ENCODE measurements around the gene CLECL1. TPM values are rescaled to one million over a fixed set of nuclear protein-coding genes. Genes with fewer than 3 reads are reported as not detected.

CLECL1 gene
- total and polyA plus RNA-seq, 2 of the 8 experiments (the other 6 are each of a cell fraction or from before 2014, with no cell fraction given), result not detected

GRCh38 chr12:9729082-9729481, 3.8 kb downstream of the CLECL1 start:
- FAIRE-seq (no peak), DNase-seq (ENCODE audit: low read depth in 1 of 2, low spot score in 2 of 2) (no peak)
- Histone ChIP-seq H2BK120ac (replicated peaks; ENCODE audit: low read depth, low read length) (no peak overlapping the region), H2AK5ac (ENCODE audit: low read depth, low read length) (no peak overlapping the region), H4K20me1 (replicated peaks in 1 of 2; ENCODE audit: control insufficient read depth in 1 of 2, insufficient read depth in 2 of 2, low read length in 2 of 2) (no peaks in the 10 kb centered on the region), H3K18ac (ENCODE audit: extremely low read depth, low read length) (no peak overlapping the region), H3K79me2 (ENCODE audit: control insufficient read depth in 1 of 2, insufficient read depth in 2 of 2, low read length in 2 of 2) (no peaks in the 10 kb centered on the region), H3K4ac (replicated peaks; ENCODE audit: insufficient read length, low read depth, low read length) (no peak overlapping the region), H3K27me3 (replicated peaks in 1 of 4; ENCODE audit: control insufficient read depth in 3 of 4, extremely low read depth in 1 of 4, insufficient read depth in 3 of 4, low read length in 3 of 4) (no peaks in the 10 kb centered on the region), H3K14ac (ENCODE audit: insufficient read length) (no peak overlapping the region), H3K56ac (replicated peaks; ENCODE audit: insufficient read length, low read depth, low read length) (no peak overlapping the region), H2BK20ac (ENCODE audit: low read length) (no peak overlapping the region), H2AFZ (ENCODE audit: low read length) (no peak overlapping the region), H4K91ac (replicated peaks; ENCODE audit: insufficient read length, low read length) (no peak overlapping the region), H3K9me3 (ENCODE audit: insufficient read depth in 2 of 2, low read depth in 1 of 2, low read length in 1 of 2) (no peaks in the 10 kb centered on the region), H2BK5ac (ENCODE audit: low read depth, low read length) (no peak overlapping the region), H4K5ac (ENCODE audit: insufficient read length, low read depth, low read length) (no peak overlapping the region), H3K4me3 (ENCODE audit: extremely low read depth in 1 of 4, insufficient read depth in 2 of 4, low read depth in 3 of 4, low read length in 4 of 4) (no peak overlapping the region), H2BK12ac (ENCODE audit: low read depth, low read length) (no peak overlapping the region), H3K23ac (ENCODE audit: insufficient read length) (no peak overlapping the region), H3K27ac (ENCODE audit: low read depth, low read length) (no peak overlapping the region), H3K4me1 (replicated peaks in 1 of 4; ENCODE audit: control insufficient read depth in 3 of 4, insufficient read depth in 4 of 4, low read length in 3 of 4) (no peaks in the 10 kb centered on the region), H3K36me3 (ENCODE audit: control insufficient read depth in 2 of 4, insufficient read depth in 4 of 4, low read length in 3 of 4) (no peaks in the 10 kb centered on the region), H2BK15ac (ENCODE audit: low read length) (no peak overlapping the region), H3K23me2 (ENCODE audit: low read depth, low read length) (no peaks in the 10 kb centered on the region), H4K8ac (ENCODE audit: extremely low read depth, insufficient read depth, low read length) (no peak overlapping the region), H3K4me2 (ENCODE audit: insufficient read depth in 1 of 2, low read depth in 2 of 2, low read length in 2 of 2) (no peak overlapping the region), H3K9ac (replicated peaks in 1 of 4; ENCODE audit: extremely low read depth in 1 of 4, low read depth in 3 of 4, low read length in 3 of 4) (no peak overlapping the region), H3K79me1 (ENCODE audit: low read depth, low read length) (no peaks in the 10 kb centered on the region)
- no peak for TF ChIP-seq SIN3A (conservative IDR thresholded peaks at IDR 0.05 in 1 of 2, IDR thresholded peaks at IDR 0.05 in 1 of 2; ENCODE audit: low read depth in 1 of 2, low read length in 2 of 2)
- TF ChIP-seq KDM1A (IDR thresholded peaks at IDR 0.05; ENCODE audit: borderline replicate concordance, low read length), result no peak
- TF ChIP-seq CTCF (IDR thresholded peaks at IDR 0.05; ENCODE audit: control extremely low read depth in 1 of 3, insufficient read depth in 1 of 3, low read depth in 1 of 3, low read length in 3 of 3), result no peak
- ChIA-PET CTCF (ENCODE audit: partially characterized antibody) (interaction anchor here (1.7 kb wide), 1 partner anchor 20 kb away, joined by 14 read pairs; no protein-coding TSS in a partner anchor), POLR2A (ENCODE audit: partially characterized antibody) (no interaction called here)
